HepG2 (cell line): ENCODE data around the gene ZFTA. TPM values are rescaled to one million over a fixed set of nuclear protein-coding genes. Genes with fewer than 3 reads are reported as not detected.
A peak's percentile ranks its signal among the peaks of the same experiment; 100 is the strongest.

ENCODE experiments used
- AGO2 ChIP-seq: fragments of 200-400 bp; formaldehyde crosslinking; optimal IDR thresholded peaks from 2 replicates; pipeline ENCODE3; 2017; ENCODE audit warnings: mild to moderate bottlenecking, low read depth, low read length, moderate library complexity
- ATF7-NPFF ChIP-seq: sonication (generic); formaldehyde crosslinking; IDR thresholded peaks from 2 replicates; pipeline ENCODE4 v1.8.1; 2023; ENCODE audit warnings: mild to moderate bottlenecking, low read depth, missing genetic modification reagents, moderate library complexity
- EED ChIP-seq: sonication (generic); formaldehyde crosslinking; IDR thresholded peaks from 2 replicates; pipeline ENCODE4 v1.5.0; 2020; ENCODE audit warnings: mild to moderate bottlenecking, missing genetic modification reagents
- GATAD1 ChIP-seq: IDR thresholded peaks from 2 replicates; pipeline ENCODE4 v1.6.1; 2016; ENCODE audit warnings: missing genetic modification reagents, missing compliant biosample characterization
- HDAC2 ChIP-seq: sonication (generic); formaldehyde crosslinking; IDR thresholded peaks from 2 replicates; pipeline ENCODE4 v1.4.0; 2020; ENCODE audit warnings: missing genetic modification reagents
- HDAC6 ChIP-seq: fragments of 200-600 bp; sonication (generic); IDR thresholded peaks from 2 replicates; pipeline ENCODE4 v1.7.0; 2017; ENCODE audit warnings: mild to moderate bottlenecking, antibody characterized with exemption, low read length, low read depth
- HNF4G ChIP-seq, 2 experiments: sonication (generic) in 1 of 2; formaldehyde crosslinking in 1 of 2; IDR thresholded peaks; 2 replicates each; pipeline versions ENCODE4 v1.4.0 to v1.6.1; 2011 to 2020; ENCODE audit warnings: borderline replicate concordance in 2 of 2, low read depth in 2 of 2, mild to moderate bottlenecking in 2 of 2, low read length in 1 of 2, missing genetic modification reagents in 1 of 2, moderate library complexity in 1 of 2
- KAT2B ChIP-seq: fragments of 150-350 bp; IDR thresholded peaks from 2 replicates; pipeline ENCODE4 v1.6.1; 2014; ENCODE audit warnings: low read depth, low read length, borderline replicate concordance
- NR2C2 ChIP-seq: sonication (generic); formaldehyde crosslinking; IDR thresholded peaks from 2 replicates; pipeline ENCODE4 v1.4.0; 2020; ENCODE audit warnings: missing genetic modification reagents, mild to moderate bottlenecking, moderate library complexity, borderline replicate concordance
- NR2F6 ChIP-seq, 2 experiments: IDR thresholded peaks; 2 replicates each; pipeline ENCODE4 v1.6.1; 2016; ENCODE audit warnings: antibody characterized with exemption in 1 of 2, mild to moderate bottlenecking in 1 of 2
- POGZ ChIP-seq: sonication (generic); formaldehyde crosslinking; IDR thresholded peaks from 2 replicates; pipeline ENCODE4 v1.4.0; 2020; ENCODE audit warnings: mild to moderate bottlenecking, missing genetic modification reagents
- SAP130 ChIP-seq: IDR thresholded peaks from 2 replicates; pipeline ENCODE4 v1.6.1; 2016; ENCODE audit warnings: low read depth
- SIN3A ChIP-seq: IDR thresholded peaks from 2 replicates; pipeline ENCODE4 v1.6.1; 2011; ENCODE audit warnings: low read depth, mild to moderate bottlenecking, control low read depth, low read length, borderline replicate concordance
- SP5 ChIP-seq: IDR thresholded peaks from 2 replicates; pipeline ENCODE4 v1.6.1; 2016; ENCODE audit warnings: low read depth, borderline replicate concordance
- ZNF180 ChIP-seq: sonication (generic); formaldehyde crosslinking; IDR thresholded peaks from 2 replicates; pipeline ENCODE4 v1.4.0; 2020; ENCODE audit warnings: low read depth, missing genetic modification reagents, borderline replicate concordance
- polyA plus RNA-seq, 8 experiments: library from polyadenylated mRNA; depleted of rRNA in 3 of 8; stranded (reverse) in 7 of 8; unstranded in 1 of 8; fragments of >200 nt; fragmentation: Illumina TruSeq in 4 of 8; extraction: Trizol in 4 of 8; gene quantifications; 2 replicates each; pipeline versions ENCODE4 v1.2.1 to v1.2.3, GENCODE V29; 2011 to 2016; ENCODE audit warnings: low read depth in 4 of 8, missing spikeins in 1 of 8, mixed read lengths in 1 of 8; ENCODE audit not compliant: insufficient read depth in 1 of 8
- total RNA-seq, 5 experiments: library from RNA; depleted of rRNA; stranded (reverse); fragments of >200 nt; fragmentation: Illumina TruSeq; extraction: Trizol; gene quantifications; 2 replicates each; pipeline ENCODE4 v1.2.3, GENCODE V29; 2016; ENCODE audit warnings: low read depth in 1 of 5
- TF ChIP-seq, protein P1 (sequence below): sonication (generic); formaldehyde crosslinking; IDR thresholded peaks from 2 replicates; pipeline ENCODE4 v1.4.0; 2020; ENCODE audit warnings: missing genetic modification reagents
- TF ChIP-seq, protein P2 (sequence below): sonication (generic); formaldehyde crosslinking; conservative IDR thresholded peaks from 2 replicates; pipeline ENCODE4 v1.8.1; 2023; ENCODE audit warnings: missing genetic modification reagents
- TF ChIP-seq, protein P3 (sequence below): sonication (generic); formaldehyde crosslinking; IDR thresholded peaks from 2 replicates; pipeline ENCODE4 v1.4.0; 2020; ENCODE audit warnings: missing genetic modification reagents, borderline replicate concordance
- TF ChIP-seq, protein P4 (sequence below): sonication (generic); formaldehyde crosslinking; IDR thresholded peaks from 2 replicates; pipeline ENCODE4 v1.5.1; 2020; ENCODE audit warnings: mild to moderate bottlenecking, missing genetic modification reagents, moderate library complexity

ZFTA gene
- total and polyA plus RNA-seq, 2 of the 13 experiments (the other 11 are each of a cell fraction or from before 2014, with no cell fraction given), result 3.9 to 10.4 TPM

DNA sequence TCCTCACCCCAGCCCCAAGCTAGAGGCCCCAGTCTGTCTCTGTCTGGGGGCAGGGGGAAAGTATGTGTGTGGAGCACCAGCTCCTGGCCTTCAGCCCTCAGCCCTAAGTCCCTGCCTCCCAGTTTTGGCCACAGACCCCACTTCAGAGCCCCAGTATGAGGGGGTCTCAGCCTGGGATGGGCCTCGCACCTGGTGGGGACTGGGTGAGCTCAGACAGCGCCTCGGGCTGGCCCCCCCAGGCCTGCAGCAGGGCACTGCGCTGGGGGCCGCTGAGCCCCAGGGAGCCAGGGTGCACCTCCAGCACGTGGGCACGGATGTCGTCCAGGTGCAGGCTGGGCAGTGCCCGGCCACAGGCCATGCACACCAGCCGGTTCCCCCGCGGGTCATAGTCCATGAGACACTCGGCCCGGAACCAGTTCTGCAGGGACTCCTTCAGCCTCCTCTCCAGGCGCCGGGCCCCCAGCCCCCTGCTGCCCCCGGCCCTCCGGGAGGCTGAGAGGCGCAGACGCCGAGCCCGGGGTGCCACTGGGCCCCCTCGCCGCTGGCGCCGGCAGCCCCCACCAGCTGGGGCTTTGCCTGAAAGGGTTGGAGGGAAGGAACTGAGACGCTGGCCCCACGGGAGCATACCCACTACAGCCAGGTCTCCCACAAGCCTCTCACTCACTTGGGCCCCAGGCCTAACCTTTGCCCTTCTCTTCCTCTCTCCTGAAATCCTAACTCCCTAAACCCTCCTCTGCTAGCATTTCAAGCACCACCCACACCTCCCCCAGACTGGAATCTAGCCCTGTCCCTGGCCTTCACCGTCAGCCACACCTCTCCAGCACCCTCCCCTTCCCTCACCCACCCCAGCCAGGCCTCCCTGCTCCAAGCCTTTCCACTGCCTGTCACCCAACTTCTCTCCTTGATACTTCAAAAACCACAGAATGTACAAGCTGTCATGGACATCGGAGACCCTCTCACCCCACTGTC, 3.6 kb downstream of the ZFTA start (continued):
- TF ChIP-seq HNF4G (IDR thresholded peaks at IDR 0.05; ENCODE audit: borderline replicate concordance, low read depth, low read length), result peak; percentile 54
- TF ChIP-seq HNF4G (CRISPR knock-in tag; IDR thresholded peaks at IDR 0.05; ENCODE audit: borderline replicate concordance, low read depth), result no peak
- no peak for TF ChIP-seq ATF7-NPFF
- 0 out of 2 replicates have a peak, but pooled peaks have one; percentile 23 for TF ChIP-seq NR2C2 (CRISPR knock-in tag)
- no peak for TF ChIP-seq KAT2B
- no peak for TF ChIP-seq ZNF180 (CRISPR knock-in tag)
- peak; percentile 55 for TF ChIP-seq NR2F6 (IDR thresholded peaks at IDR 0.05)
- TF ChIP-seq NR2F6 (CRISPR knock-in tag; IDR thresholded peaks at IDR 0.05), result peak; percentile 49; the same call in 1 of the 2 replicates
- TF ChIP-seq, protein P1, sequence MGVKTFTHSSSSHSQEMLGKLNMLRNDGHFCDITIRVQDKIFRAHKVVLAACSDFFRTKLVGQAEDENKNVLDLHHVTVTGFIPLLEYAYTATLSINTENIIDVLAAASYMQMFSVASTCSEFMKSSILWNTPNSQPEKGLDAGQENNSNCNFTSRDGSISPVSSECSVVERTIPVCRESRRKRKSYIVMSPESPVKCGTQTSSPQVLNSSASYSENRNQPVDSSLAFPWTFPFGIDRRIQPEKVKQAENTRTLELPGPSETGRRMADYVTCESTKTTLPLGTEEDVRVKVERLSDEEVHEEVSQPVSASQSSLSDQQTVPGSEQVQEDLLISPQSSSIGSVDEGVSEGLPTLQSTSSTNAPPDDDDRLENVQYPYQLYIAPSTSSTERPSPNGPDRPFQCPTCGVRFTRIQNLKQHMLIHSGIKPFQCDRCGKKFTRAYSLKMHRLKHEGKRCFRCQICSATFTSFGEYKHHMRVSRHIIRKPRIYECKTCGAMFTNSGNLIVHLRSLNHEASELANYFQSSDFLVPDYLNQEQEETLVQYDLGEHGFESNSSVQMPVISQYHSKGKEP (CRISPR knock-in tag), result no peak
- peak; percentile 24; the same call in 1 of the 2 replicates for TF ChIP-seq EED (CRISPR knock-in tag)
- TF ChIP-seq SIN3A, result no peak
- TF ChIP-seq, protein P2, sequence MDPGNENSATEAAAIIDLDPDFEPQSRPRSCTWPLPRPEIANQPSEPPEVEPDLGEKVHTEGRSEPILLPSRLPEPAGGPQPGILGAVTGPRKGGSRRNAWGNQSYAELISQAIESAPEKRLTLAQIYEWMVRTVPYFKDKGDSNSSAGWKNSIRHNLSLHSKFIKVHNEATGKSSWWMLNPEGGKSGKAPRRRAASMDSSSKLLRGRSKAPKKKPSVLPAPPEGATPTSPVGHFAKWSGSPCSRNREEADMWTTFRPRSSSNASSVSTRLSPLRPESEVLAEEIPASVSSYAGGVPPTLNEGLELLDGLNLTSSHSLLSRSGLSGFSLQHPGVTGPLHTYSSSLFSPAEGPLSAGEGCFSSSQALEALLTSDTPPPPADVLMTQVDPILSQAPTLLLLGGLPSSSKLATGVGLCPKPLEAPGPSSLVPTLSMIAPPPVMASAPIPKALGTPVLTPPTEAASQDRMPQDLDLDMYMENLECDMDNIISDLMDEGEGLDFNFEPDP, result no peak
- TF ChIP-seq AGO2, result peak; percentile 93
- no peak for TF ChIP-seq HDAC6
- TF ChIP-seq SAP130 (CRISPR knock-in tag), result peak; percentile 31; the same call in 1 of the 2 replicates
- TF ChIP-seq, protein P3, sequence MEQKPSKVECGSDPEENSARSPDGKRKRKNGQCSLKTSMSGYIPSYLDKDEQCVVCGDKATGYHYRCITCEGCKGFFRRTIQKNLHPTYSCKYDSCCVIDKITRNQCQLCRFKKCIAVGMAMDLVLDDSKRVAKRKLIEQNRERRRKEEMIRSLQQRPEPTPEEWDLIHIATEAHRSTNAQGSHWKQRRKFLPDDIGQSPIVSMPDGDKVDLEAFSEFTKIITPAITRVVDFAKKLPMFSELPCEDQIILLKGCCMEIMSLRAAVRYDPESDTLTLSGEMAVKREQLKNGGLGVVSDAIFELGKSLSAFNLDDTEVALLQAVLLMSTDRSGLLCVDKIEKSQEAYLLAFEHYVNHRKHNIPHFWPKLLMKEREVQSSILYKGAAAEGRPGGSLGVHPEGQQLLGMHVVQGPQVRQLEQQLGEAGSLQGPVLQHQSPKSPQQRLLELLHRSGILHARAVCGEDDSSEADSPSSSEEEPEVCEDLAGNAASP (CRISPR knock-in tag), result no peak
- TF ChIP-seq GATAD1 (CRISPR knock-in tag), result no peak
- TF ChIP-seq HDAC2 (CRISPR knock-in tag), result peak; percentile 26; the same call in 1 of the 2 replicates
- 0 out of 2 replicates have a peak, but pooled peaks have one; percentile 43 for TF ChIP-seq SP5 (CRISPR knock-in tag)
- TF ChIP-seq, protein P4, sequence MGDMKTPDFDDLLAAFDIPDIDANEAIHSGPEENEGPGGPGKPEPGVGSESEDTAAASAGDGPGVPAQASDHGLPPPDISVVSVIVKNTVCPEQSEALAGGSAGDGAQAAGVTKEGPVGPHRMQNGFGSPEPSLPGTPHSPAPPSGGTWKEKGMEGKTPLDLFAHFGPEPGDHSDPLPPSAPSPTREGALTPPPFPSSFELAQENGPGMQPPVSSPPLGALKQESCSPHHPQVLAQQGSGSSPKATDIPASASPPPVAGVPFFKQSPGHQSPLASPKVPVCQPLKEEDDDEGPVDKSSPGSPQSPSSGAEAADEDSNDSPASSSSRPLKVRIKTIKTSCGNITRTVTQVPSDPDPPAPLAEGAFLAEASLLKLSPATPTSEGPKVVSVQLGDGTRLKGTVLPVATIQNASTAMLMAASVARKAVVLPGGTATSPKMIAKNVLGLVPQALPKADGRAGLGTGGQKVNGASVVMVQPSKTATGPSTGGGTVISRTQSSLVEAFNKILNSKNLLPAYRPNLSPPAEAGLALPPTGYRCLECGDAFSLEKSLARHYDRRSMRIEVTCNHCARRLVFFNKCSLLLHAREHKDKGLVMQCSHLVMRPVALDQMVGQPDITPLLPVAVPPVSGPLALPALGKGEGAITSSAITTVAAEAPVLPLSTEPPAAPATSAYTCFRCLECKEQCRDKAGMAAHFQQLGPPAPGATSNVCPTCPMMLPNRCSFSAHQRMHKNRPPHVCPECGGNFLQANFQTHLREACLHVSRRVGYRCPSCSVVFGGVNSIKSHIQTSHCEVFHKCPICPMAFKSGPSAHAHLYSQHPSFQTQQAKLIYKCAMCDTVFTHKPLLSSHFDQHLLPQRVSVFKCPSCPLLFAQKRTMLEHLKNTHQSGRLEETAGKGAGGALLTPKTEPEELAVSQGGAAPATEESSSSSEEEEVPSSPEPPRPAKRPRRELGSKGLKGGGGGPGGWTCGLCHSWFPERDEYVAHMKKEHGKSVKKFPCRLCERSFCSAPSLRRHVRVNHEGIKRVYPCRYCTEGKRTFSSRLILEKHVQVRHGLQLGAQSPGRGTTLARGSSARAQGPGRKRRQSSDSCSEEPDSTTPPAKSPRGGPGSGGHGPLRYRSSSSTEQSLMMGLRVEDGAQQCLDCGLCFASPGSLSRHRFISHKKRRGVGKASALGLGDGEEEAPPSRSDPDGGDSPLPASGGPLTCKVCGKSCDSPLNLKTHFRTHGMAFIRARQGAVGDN (CRISPR knock-in tag), result peak; percentile 52
- no peak for TF ChIP-seq POGZ (CRISPR knock-in tag)
